DMS 273 (cell line): Measurements from ENCODE around the gene ZNF2.

Experiments
- DNase-seq: peaks from one replicate; lab custom pipeline; 2025; ENCODE audit not compliant: unreplicated experiment; lab: John Stamatoyannopoulos, UW

ZNF2 gene

DNA sequence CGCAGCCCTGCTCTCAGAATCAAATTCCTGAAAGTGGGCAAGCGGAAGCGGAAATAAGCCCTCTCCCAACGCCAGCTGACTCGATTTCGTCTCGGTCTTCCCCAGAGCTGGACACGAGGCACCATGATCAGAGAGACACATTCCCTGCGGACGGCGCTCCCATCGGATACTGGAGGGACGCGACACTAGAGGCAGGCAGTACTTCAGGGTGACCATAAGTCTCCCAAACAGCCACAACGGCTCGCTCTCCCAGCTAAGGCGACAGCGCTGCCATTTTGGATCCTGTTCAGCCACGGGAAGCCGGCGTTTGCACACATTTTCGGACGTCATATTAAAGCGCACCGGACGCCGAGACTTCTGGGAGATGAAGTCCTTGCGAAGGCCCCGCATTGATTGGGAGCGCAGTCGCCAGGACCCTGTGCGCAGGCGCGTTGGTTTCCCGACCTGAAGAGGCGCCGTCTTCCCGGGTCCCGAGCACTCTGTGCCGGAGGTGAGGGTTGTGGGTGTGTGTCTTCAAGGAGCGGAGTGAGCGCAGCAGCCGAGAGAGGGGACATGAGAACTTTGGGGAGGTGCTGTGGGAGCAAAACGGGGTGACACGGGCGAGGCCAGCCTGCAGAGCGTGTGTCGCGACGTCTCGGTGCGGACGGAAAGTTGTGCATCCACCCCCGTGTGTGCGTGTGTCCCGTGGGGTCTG lies at the start of gene ZNF2:
TSS of gene ZNF2 (plus strand) at position 439 of the 694 bp plus-strand sequence. CDS start 10,418 bp downstream, outside the sequence.
- DNase-seq = peak; percentile 99

DNA sequence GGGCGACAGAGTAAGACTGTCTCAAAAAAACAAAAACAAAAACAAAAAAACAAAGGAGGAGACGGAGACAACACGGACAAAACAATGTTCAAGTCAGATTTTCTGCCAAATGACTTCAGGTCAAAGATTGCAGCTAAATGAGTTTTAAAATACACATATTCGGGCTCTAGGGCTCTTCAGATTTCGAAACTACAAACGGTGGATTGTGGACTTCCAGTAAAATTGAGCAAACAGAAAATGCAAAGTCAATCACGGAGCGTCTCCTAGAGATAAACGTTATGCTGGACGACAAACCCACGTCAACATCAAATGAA lies 44.6 kb upstream of the ZNF2 start:
- DNase-seq = no peak

DNA sequence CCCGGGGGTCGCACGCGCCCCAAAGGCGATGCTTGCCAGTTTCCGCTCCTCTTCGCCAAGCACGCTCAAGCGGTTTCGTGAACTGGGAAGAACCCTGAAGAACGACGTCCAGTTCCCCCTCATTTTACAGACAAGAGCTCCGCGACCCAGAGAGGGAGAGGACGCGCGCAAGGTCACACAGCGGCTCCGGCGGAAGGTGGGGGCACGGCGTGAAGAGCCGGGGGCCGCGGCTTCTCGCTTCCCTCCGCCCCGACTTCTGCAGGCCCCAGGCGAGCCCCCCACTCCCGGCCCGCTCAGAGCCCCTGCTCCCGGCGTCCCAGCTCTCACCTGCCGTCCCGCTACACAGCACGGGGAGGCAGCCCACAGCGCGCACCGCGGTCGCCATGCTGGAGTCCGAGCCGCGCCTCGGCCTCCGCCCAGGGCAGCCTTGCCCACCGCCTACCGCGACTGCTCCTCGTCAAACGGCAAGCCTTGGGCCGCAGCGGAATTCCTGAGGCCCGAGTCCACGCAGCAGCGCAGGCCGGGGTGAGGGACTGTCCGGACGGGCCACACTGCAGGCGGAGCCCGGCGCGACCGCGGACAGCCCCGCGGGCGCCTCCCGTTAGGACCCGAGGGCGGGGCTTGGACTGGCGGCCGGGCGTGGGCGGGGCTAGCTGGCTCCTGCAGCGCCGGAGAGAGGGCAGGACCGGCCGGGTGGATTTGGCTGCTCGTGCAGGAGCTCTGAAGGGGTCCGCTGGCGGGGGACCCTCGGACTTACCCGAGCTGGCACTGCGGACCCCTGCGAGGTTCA lies 44.0 kb upstream of the ZNF2 start, which contains the start of gene MRPS5:
TSS of gene MRPS5 (minus strand) at position 402 of the 790 bp plus-strand sequence. CDS start at position 385, 17 bp downstream.
- DNase-seq = peak; percentile 90

DNA sequence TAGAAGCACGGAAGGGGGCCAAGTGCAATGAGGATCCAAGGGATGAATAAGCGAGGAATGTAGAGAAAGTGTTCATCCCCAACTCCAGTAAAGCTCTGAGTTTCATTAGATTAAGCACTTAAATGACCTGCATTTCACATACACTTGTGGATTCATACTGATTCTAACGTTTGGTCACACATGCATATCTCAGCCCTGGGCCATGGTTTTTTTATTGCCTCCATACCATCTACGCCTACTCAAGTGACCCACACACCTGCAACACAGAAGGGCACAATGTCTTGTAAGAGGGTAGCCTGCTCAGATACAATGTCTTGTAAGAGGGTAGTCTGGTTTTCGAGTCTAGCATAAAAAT lies 43.4 kb upstream of the ZNF2 start:
- peak; percentile 47 for DNase-seq

DNA sequence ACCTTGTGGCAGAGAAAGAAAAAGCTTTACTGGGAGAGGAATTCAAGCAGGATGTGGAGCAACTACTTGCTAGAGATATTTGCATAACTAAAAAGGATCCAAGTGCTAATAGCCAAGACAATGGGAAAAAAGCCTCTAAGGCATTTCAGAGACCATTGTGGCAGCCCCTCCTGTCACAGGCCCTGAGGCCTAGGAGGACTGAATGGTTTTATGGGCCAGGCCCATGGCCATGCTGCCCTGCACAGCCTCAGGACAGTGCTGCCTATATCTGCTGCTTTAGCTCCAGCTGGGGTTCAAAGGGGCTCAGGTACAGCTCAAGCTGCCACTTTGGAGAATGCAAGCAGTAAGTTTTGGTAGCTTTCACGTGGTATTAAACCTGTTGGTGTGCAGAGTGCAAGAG lies 26.9 kb upstream of the ZNF2 start:
- no peak for DNase-seq

DNA sequence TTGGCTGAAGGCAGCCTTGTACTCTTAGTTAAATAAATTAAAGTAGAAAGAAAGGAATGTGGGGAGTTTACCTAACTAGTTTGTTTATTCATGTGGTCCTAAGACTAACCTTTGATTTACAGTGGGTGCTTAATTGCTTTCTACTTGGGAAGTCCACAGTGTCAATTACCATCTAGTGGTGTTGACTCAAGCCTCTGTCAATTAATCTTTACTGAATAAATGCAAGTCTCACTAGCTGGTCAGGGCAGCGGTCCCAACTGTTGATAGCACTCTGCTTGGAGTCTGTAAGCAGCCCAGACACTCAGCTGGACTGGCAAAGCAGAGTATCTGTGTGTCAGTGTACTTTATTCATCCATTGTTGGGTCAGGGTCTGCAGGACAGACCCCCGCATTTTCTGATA lies 21.8 kb upstream of the ZNF2 start:
- no peak for DNase-seq

DNA sequence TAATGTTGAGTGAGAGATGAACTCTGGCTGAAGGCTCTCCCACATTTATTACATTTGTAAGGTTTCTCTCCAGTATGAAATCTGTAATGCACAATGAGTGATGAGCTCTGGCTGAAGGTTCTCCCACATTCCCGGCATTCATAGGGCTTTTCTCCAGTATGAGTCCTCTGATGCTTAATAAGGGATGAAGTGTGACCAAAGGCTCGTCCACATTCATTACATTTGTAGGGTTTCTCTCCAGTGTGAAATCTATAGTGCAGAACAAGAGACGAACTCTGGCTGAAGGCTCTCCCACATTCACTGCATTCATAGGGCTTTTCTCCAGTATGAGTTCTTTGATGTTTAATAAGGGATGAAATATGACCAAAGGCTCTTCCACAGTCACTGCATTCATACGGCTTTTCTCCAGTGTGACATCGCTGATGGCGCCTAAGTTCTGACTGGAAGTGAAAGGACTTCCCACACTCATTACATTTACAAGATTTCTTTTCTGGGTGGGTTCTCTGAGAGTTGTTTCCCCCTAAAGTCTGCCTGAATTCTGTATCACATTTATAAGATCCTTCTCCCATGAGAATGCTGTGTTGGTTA lies 16.1 kb upstream of the ZNF2 start:
- peak; percentile 13 for DNase-seq

DNA sequence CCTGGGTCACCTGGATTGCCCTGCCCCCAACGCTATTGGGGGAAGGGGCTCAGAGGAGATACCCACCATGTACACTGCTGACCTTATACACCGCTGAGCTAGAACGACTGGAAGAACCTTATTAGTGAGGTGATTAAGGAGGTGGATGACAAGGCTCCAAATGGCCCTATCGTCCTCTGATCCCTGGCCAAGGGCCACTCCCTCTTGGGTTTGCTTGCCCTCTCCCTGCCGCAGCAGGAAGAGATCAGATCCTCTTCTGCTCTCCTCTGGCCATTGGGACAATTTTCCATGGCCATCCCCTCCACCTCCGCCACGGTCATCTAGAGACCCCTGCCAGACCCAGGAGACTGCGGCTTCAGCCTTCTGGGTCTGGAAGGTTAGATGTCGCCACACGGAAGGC lies 7.2 kb upstream of the ZNF2 start:
- no peak for DNase-seq

DNA sequence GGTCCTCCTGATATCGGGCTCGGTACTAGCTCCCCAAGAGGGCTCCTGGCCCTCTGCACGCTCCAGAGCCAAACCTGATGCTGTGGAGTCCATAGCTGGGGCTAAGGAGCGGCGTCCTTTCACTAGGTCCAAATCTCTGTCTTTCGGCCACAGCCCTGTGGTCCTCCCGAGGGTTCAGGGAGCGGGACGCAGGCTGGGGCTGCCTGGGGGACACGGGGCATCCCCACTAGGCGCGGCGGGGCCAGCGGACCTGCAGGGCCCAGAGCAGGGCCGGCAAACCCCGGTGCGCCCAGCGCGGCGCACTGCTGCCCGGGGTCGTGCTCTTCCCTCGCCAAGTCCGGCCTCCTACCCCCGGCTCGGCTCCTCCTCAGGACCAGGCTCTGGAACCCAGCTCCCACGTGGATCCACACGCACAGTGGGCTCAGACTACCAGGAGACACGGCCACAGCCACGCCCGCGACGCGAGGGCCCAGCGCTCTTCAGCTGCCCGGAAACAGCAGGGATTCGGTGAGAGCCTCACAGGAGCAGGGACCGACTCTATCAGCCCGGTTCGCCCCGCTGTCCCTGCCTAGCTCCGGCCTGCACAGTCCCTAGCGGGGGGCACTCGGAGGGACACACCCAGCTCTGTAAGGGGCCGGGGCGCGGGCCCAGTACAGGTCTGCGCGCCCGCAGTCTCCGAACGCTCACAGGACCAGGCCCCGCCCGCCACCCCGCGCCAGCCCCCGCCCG lies 6.6 kb upstream of the ZNF2 start:
- peak; percentile 71 for DNase-seq

DNA sequence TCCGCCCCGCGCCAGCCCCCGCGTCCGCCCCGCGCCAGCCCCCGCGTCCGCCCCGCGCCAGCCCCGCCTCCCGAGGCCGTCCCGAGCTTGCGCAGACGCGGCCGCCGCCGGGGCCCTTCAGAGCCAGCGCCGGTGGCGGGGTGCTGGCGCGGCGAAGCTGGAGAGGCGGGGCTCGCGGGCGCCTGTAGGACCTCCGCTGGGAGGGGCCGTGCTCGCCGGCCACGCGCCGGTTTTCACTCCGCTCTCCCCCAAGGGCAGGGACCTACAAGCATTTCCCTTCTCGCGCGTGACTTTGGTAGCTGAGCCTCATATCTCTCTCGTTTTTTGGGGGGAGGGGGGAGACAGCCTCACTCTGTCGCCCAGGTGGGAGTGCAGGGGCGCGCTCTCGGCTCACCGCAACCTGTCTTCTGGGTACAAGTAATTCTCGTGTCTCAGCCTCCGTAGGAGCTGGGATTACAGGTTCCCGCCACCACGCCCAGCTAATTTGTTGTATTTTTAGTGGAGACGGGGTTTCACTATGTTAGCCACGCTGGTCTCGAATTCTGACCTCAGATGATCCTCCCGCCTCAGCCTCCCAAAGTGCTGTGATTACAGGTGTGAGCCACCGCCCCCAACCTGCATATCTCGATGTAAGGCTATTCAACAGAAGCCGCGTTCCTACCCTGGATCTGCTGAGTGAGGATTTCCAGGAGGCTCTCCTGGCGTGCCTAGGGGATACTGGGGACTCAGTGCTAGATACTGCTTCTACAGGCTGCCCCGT lies 5.7 kb upstream of the ZNF2 start, which contains the start of gene ZNF514:
TSS of gene ZNF514 (minus strand) at position 159 of the 760 bp plus-strand sequence. CDS start 6,595 bp downstream, outside the sequence.
- DNase-seq = peak; percentile 89

DNA sequence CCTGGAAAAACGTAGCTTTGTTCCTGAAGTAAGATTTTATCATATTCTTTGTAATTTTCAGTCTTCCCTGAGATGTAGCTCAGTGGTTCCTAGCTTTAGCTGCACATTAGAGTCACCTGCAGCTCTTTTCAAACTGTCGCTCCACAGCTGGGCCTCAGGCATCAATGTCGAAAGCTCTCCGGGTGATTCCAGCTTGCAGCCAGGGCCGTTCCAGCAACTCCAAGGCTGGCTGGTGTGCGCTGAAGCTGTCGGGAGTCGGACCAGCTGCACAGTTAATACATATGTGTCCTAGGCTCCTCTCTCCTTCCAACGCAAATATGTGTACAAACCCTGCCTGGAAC lies 609 bp upstream of the ZNF2 start:
- DNase-seq = no peak

DNA sequence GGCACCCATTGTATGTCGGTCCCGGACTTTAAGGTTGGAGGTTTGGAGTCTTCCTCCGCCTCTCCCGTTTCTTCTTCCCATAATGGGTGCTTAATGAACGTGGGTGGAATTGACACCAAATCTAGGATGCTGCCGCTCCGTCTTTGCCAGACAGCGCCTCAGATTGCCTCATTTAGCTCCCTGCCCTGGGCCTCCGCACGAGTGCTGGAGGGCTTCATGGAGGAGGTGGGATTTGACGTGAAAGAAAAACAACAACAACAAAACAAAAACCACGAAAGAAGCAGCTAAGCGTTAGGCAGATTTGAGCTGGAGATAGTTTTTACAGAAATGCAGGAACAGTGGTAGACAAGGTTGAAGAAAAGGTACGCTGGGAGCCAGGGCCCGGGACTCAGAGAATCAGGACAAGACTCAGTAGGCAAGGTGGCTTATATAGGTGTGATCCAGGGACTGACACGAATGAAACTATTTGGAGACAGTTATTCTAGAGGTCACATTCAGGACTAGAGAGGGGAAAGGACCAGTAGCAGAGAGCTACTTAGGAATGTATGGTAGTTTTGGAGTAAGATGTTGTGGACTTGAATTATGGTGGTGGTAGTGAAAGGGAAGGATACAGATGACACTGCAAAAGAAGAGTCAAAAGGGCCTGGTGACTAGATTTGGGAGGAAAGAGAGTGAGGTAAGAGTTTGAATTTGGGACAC lies 605 bp downstream of the ZNF2 start:
- peak; percentile 65 for DNase-seq

DNA sequence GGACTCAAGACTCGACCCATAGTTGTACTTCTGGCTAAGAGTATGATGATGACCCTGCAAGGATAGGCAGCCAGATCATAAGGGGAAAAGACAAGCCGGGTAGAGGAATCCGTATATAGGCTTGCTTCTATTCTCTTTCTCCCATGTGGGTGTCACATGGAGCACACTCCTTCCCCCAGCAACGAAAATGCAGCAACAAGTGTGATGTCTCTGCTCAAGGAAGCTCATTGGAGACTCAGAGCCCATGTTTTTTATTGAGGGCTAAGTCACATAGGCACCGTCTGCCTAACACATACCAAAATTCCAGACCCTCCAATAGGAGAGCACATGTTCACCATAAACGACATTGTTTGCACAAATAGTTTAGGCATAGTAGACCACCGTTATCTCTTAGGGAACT lies 6.3 kb downstream of the ZNF2 start:
- DNase-seq = no peak

DNA sequence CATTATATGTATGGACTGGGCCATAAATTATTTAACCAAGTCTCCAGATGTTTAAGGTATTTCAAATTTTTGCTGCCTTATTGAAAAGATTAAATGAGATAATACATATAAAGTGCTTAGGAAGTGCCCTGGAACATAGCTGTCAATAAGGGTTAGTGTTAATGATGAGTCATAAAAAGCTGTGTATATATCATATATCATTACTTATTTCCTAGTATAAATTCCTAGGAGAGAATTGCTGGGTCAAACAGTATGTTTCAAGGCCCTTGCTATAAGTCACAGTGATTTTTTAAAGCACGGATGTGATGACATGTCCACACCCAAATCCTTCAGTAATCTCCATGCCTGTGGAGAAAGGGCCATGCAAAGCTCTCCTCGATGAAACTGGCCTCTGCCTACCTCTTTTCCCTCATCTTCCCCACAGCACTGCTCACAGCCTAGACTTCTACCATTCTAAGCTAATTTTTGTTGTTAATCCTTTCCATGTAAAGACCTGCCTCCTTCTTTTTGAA lies 8.5 kb downstream of the ZNF2 start:
- DNase-seq = no peak

DNA sequence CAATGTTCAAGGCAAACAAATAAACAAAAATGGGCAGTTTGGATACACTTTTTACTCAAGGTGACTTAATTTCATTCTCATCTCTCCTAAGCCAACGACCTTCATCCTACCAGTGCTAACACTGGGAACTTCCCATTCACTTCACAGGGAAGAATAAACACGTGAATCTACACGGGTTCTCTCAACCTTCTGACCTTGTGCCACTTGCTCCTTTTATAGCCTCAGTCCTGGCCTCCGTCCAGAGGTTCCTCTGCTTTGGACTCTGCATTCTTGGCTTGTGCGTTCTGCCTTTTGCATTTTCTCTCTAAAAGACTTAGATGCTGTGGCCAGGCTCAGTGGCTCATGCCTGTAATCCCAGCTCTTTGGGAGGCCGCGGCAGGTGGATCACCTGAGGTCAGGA lies 13.8 kb downstream of the ZNF2 start:
- DNase-seq = no peak

DNA sequence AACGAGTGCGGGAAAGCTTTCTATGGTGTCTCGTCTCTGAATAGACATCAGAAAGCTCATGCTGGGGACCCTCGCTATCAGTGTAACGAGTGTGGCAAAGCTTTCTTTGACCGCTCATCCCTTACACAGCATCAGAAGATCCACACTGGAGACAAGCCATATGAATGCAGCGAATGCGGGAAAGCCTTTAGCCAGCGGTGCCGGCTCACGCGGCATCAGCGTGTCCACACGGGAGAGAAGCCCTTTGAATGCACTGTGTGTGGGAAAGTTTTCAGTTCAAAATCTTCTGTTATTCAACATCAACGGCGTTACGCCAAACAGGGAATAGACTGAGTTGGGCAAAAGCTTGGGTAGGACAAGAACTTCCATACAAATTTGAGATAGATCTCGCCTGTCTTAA lies 16.2 kb downstream of the ZNF2 start:
- no peak for DNase-seq

DNA sequence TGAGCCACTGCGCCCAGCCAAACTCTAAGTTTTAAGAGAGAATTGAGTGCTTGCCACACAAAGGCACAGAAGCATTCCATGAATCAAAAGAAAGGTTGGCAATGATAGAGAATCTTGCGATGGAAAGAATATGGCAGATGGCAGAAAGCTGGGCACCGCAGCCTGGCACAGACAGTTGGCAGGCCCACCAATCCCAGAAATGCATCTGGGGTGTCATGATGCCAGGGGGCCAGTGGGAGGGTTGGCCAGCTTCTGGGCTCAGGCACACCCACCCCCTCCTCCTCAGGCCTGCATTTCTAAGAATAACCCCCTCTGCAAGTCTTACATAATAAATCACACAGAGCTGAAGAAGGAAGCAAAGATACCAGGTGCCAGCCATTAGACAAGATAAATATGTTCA lies 19.6 kb downstream of the ZNF2 start:
- no peak for DNase-seq

DNA sequence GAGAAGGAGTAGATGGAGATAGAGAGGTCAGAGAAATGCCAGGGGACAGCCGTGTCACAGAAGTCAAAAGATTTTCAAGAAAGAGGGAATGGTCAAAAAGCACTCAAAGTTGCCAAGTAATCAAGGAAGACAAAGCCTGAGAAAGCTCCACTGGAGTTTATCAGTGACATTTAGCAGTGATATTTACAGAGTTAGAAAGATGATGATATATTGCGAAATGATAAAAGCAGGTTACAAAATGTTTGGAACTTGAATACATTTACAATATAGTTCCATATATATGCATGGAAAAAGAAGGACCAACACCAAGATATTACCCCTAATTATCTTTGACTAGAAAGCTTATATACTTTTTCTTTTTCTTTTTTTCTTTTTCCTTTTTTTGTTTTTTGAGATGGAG lies 20.4 kb downstream of the ZNF2 start:
- DNase-seq = no peak

DNA sequence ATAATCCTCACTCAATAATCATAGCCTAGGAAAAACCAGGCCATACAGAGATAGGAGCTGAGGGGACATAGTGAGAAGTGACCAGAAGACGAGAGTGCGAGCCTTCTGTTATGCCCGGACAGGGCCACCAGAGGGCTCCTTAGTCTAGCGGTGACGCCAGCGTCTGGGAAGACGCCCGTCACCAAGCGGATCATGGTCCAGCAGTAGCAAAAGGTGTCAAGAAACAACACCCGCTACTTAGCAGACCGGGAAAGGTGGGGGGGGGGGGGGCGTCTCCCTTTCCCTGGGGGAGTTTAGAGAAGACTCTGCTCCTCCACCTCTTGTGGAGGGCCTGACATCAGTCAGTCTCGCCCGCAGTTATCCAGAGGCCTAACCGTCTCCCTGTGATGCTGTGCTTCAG lies 27.3 kb downstream of the ZNF2 start:
- DNase-seq = peak; percentile 58

DNA sequence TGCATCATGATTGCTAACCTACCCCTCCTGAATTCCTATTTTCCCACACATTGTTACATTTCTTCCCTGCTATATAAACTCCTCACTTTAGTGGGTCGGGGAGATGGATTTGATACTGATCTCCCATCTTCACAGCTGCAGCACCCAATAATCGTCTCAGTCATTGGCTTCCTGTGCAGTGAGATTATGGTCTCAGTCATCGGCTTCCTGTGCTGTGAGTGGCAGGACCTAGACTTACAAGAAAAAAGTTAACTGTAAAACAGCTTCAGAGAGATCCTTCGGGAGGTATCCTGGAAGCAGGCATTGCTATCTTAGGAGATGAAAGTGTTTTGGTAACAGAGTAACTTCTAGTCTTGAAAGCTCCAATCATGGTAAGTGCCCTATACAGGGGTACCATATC lies 38.3 kb downstream of the ZNF2 start:
- DNase-seq = no peak
